HG02938 (cell line): ENCODE measurements around the gene PERP.

Source experiments
- ATAC-seq: cut with Tn5 transposase; IDR thresholded peaks from one replicate; pipeline ENCODE4 v1.9.1; 2021; ENCODE audit warnings: mild to moderate bottlenecking, moderate library complexity; ENCODE audit not compliant: unreplicated experiment

PERP gene

DNA sequence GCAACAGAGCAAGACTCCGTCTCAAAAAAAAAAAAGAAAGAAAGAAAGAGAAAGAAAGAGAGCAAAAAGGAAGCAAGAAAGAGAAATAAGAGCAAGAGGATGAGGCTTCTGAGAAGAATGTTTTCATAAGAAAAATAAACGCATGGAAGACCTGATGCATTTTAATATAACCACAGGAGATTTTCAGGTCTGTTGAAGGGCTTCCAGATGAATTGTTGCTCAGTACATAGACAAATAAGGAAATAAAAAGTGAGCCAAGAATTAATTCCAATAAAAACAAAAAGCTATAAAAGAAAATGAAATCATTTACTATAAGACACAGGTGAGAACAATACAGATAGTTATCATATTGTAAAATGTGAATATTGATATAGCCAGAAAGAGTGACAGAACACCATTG lies 43.5 kb downstream of the PERP start:
- ATAC-seq: no peak

DNA sequence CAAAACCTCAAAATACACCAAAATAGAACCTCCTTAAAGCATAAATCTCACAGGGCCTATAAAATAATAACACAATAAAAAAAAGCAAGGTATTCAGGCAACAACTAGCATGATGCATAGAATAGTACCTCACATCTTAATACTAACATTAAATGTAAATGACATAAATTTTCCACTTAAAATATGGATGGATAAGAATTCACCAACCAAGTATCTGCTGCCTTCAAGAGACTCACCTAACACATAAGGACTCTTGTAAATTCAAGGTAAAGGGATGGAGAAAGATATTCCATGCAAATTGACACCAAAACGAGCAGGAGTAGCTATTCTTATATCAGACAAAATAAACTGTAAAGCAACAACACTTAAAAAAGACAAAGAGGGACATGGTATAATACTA lies 52.2 kb downstream of the PERP start:
- ATAC-seq: no peak

DNA sequence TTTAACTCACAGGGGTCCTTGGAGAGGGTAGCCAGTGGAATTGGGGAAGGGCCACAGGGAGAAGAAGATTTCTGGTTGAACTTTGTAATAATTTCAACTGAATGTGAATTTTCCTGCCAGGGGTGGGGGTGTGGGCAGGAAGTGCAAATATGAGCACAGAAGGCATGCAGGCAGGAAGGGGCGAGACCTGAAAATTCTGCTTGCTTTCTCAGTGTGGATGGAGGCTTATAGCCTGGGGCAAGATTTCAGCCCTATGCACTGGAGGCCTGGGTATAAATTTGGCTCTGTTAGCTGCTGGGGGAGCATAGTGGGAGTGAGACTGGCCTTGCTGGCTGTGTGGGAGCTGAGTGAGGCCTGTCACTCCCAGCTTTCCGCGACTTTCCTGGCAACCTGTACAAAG lies 54.4 kb downstream of the PERP start:
- no peak for ATAC-seq

DNA sequence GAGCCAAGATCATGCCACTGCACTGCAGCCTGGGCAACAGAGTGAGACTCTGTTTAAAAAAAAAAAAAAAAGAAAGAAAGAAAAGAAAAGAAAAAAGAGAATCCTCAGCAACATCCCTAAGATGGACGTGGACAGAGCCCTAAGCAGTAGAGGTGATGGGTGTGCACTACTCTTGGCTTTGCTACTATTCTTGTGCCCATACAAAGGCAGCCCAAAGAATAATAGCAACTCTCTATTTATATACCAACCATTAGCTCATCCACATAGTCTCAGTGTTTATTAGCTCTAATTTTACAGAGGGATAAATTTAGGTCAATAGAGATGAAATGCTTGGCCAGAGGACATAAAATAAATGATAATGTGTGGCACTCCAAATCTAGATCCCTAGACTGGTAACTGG lies 62.2 kb downstream of the PERP start:
- no peak for ATAC-seq

DNA sequence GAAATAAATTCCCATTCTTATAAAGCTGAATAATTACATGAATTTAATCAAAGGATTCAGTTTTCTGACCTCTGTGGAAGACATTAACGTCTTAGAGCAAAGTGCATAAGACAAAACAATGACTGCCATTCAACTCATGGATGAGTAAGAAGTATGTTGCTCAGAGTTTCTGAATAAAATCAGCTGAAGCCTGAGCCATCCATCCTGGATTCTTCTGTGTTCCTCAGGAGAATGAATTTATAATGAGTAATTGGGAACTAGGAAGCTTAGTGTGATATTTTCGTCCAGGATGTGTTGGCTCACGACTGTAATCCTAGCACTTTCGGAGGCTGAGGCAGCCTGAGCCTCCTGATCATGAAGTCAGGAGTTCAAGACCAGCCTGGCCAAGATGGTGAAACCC lies 62.8 kb downstream of the PERP start:
- ATAC-seq: no peak
